Left colon (tissue), 2 donors: ENCODE measurements around the gene SPAG5. TPM values are rescaled to one million over a fixed set of nuclear protein-coding genes. Genes with fewer than 3 reads are reported as not detected.
"Not testable (repeated sequence)": the region's sequence is repeated elsewhere in the genome, so short reads cannot be mapped to it uniquely, and the experiment has no call there.

Experiments used
- ATAC-seq: fragments of 200-7000 bp; cut with Tn5 transposase; one replicate; pipeline ENCODE4 v1.9.1; 2020; ENCODE audit warnings: mild to moderate bottlenecking, moderate library complexity
- DNase-seq, 2 donors: peaks; one replicate each; pipeline ENCODE4 v3.0.0-alpha.2; 2020
- intact Hi-C, 2 donors: fragments of 100-400 bp; cut with DNase I in 1 of 2; cut with micrococcal nuclease in 1 of 2; formaldehyde crosslinking; loops; one replicate each; pipeline versions ENCODE4 v1.11.2 to v1.14.0; 2022; cut with DNase I, micrococcal nuclease
- total RNA-seq, 2 donors: library from RNA; stranded (reverse); fragmentation: NEBNext Ultra II Directional; extraction: Animal tissue kit (Norgen Biotek cat#: 25700); gene quantifications; one replicate each; pipeline ENCODE4 v1.2.1, GENCODE V29; 2021
- donor health status: DM: no; HTN: no; CAD: no.
- donor health status: DM: yes; HTN: yes; CAD: no.

Gene SPAG5
- total RNA-seq, 2 donors from 2014 or later = 9.7 to 24.4 TPM

DNA sequence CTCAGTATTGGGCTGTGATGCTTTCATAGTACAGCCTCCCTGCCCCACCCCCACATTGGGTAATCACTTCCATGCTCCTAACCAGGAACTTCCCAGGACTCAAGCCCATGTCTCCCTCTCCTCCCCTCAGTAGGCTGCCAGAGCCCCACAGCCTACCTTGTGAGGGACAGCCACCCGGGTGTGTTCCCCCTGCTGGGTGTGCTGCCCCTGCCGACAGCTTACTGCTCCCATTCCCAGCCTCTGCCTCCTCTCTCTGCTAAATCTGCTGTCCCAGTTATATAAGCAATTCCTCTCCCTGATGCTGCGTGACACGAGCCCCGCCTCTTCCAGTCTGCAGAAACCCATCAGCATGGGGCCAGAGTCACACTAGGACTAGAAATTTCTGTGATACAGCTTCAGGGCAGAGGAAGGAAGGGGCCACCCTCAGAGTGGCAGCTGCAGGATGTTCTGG is 15.1 kb upstream of the SPAG5 start, which contains the start of gene RSKR:
Gene RSKR (minus strand): TSS at position 255 of the 451 bp plus-strand sequence. CDS start 24 bp downstream, at position 231.
- ATAC-seq = no peak
- DNase-seq = no peak
- intact Hi-C loops = loop anchor here (5.0 kb wide), 2 partner anchors 117 to 122 kb away; no protein-coding TSS in a partner anchor

- peak in 1 of 2 donors; percentile 38 for DNase-seq
- peak; percentile 61 for ATAC-seq
- intact Hi-C loops = loop anchor here (5.0 kb wide), 2 partner anchors 116 to 121 kb away; no protein-coding TSS in a partner anchor
These were observed 14.4 kb upstream of the SPAG5 start for GRCh38 chr17:28612936-28613872.

DNA sequence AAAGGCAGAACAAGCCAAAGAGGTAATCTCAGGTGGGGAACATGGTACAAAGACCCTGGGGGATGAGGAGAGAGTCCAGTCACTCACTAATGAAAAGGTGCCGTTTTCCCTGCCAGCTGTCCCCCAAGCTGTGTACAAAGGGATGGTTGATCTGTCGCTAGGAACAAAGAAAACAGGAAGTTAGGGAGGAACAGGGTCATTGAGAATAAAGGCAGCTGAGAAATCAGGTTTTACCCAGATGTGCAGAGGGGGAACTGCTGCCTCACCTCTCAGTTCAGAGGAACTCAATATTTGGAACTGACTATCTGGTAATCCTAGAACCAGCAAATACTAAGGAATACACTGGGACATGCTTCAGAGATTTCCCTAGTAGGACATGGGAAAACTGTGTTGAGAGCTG is 13.7 kb upstream of the SPAG5 start:
- intact Hi-C loops = loop anchor here (5.0 kb wide), 2 partner anchors 115 to 120 kb away; no protein-coding TSS in a partner anchor
- no peak for ATAC-seq
- no peak for DNase-seq

GRCh38 chr17:28610376-28610775 is 11.6 kb upstream of the SPAG5 start:
- peak in 1 of 2 donors; percentile 20 for DNase-seq
- peak; percentile 77 for ATAC-seq
- intact Hi-C loops = loop anchor here (5.0 kb wide), 2 partner anchors 113 to 118 kb away; no protein-coding TSS in a partner anchor

DNA sequence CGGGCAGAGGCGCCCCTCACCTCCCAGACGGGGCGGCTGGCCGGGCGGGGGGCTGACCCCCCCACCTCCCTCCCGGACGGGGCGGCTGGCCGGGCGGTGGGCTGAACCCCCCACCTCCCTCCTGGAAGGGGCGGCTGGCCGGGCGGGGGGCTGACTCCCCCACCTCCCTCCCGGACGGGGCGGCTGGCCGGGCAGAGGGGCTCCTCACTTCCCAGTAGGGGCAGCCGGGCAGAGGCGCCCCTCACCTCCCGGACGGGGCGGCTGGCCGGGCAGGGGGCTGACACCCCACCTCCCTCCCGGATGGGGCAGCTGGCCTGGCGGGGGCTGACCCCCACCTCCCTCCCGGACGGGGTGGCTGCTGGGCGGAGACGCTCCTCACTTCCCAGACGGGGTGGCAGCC is 5.2 kb upstream of the SPAG5 start:
- DNase-seq, intact Hi-C loops, ATAC-seq: not testable (repeated sequence)

- DNase-seq (peak; percentile 70 to 78), ATAC-seq (peak; percentile 71)
- intact Hi-C loops = no loop called here
These were observed 723 bp upstream of the SPAG5 start for GRCh38 chr17:28599311-28600184.

DNA sequence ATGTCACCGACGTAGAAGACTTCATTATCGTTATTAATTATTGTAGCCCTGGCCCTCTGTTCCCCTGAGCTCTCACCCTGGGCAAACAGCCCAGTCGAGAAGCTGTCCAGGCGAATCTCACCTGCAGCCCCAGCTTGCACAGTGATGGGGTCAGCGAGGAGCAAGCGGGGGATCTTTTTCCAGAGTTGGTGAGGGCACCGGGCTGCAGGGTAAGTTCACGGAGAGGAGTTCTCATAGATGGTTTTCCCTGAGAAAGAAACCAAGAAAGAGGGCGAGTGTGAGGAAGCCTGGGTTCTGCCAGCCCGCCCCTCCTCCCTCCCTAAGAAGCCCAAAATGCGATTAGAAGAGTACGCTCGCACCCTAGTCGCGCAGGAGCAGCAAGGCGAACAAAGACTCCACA is 436 bp downstream of the SPAG5 start:
- intact Hi-C loops = no loop called here
- DNase-seq (no peak), ATAC-seq (no peak)

DNA sequence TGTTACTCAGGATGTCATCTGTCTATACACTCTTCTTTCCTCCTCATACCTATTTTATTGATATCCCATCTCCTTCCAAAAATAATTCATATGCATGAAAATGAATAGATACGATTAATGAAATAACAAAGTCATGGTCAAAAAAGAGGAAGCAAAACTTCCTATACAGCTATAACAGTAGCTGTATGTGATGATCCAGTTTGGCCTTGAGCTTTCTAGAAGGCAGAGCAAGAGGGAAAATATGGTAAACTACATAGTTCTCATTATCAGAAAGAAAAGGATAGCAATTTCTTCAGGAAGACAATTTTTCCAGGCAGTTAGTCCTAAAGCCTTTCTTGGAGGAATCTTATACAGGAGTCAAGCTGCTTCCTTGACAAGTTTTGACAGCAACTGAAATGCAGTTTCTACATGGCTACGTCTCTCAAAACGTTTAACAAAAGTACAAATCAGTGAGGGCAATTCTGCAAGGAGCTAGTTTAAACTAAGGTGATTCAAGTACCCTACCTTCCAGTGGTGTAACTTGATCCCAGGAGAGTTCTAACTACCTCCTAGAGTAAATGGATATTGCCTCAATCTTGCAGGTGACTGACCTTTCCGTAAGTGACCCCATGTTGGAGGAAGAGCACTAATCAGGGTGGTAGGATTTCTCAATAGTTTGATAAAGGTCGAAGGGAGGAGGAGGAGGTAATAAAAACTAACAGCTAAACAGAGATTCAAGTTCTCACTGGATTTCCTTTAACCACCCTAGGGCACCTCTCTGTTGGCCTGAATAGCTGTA is 1.0 kb downstream of the SPAG5 start:
- intact Hi-C loops = no loop called here
- ATAC-seq (peak; percentile 9), DNase-seq (no peak)

- DNase-seq (no peak), ATAC-seq (no peak)
- intact Hi-C loops = no loop called here
These were observed 6.6 kb downstream of the SPAG5 start for GRCh38 chr17:28592260-28592659.

DNA sequence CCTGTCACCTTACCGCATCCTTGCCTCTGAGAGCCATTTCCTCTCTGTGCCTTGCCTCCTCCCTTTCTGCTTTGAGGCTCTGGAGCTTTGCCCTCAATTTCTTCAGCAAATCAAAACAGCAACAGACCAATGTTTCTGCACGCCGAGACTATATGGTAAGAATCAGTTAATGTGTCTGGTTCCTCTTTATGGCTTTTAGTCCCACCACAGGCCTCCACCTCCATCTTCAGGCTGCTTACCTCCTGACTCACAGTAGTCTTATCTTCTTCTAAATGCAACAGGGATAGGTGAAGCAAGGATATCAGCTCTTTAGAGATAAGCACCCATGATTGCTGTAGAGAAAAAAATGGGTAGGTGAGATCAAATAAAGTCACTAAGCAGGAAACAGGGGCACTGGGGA is 13.0 kb downstream of the SPAG5 start:
- ATAC-seq (no peak), DNase-seq (no peak)

GRCh38 chr17:28584434-28584833 is 14.4 kb downstream of the SPAG5 start:
- no peak for ATAC-seq
- DNase-seq = no peak
- intact Hi-C loops = no loop called here

More for the DNA sequence above, 13.0 kb downstream of the SPAG5 start:
- intact Hi-C loops = no loop called here

- intact Hi-C loops = no loop called here
These were observed 16.3 kb downstream of the SPAG5 start for GRCh38 chr17:28582513-28582912.

GRCh38 chr17:28580959-28581358 is 17.9 kb downstream of the SPAG5 start:
- intact Hi-C loops = no loop called here
- no peak for ATAC-seq
- DNase-seq = no peak

More at GRCh38 chr17:28582513-28582912, 16.3 kb downstream of the SPAG5 start:
- DNase-seq = no peak
- ATAC-seq = no peak

DNA sequence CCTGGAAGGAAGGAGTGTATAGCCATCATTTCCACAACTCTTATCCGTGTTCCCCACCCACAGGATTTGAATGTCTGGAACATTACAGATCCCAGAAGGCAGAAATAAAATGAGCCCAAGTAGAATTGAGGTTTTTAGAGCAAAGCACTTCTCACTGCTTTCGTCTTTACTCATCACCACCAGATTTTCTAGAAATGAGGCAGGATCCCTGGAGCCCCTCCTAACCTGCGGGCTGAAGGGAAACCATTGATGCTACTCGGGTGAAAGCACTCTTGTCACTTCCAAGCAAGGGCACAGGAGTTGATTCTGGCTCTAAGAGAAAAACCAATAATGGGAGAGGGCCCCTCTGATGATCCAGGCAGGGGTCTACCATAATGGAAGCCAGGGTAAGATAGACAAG is 19.3 kb downstream of the SPAG5 start:
- no peak for DNase-seq
- intact Hi-C loops = no loop called here
- no peak for ATAC-seq

GRCh38 chr17:28578246-28579195 is 20.3 kb downstream of the SPAG5 start:
- DNase-seq = no peak
- intact Hi-C loops = no loop called here
- ATAC-seq = no peak

DNA sequence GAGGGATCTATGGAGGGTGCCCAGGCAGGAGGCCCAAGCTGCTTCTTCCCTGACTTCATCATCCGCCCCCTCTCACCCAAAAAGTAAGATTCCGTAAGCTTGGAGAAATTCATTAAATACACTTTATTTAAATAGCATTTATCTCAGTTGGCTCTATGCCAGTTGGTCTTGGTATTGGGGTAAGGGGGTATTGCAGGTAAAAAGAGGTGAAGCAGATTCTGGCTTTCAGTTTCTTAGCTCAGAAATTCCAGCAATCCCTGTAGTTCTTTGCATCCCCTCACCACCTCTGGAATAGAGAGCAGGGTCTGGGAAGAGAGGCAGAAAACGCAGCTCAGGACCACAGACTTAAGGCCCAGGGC is 21.4 kb downstream of the SPAG5 start:
- intact Hi-C loops = no loop called here
- DNase-seq (no peak), ATAC-seq (no peak)

DNA sequence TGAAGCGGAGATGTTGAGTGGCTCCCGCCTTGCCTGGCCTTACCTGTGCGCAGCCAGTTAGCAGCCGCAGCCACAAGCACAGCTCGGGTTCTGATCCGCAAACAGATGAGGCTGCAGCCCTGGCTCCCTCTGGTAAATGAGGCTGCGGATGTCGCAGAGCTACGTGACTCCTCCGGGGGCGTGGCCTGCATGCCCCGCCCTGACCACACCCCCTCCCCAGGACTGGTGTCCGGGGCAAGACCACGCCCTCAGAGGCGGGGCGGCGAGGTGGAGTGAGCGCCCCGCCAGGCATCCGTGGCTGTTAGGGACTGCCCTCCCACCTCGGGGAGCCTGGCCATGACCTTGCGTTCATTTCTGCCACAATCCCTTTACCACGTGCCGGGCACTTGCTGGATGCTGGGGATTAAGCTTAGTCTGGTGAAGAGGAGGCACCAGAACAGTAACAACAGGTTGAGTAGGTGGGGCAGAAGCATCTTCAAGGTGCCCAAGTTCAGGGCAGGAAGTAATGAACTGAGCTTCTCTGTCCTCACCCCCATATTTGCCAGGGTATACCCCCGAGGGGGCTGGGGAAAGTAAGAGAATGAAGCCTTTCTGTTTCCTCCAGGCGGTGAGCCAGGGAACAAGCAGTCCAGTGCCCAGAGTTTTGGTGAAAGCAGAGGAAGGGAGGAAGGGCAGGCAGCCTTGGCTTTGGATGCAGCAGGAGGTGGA is 21.9 kb downstream of the SPAG5 start, which contains the start of gene ALDOC:
Gene ALDOC (minus strand): TSS at position 138 of the 708 bp plus-strand sequence. CDS start 1,363 bp downstream, outside the sequence.
- ATAC-seq = peak; percentile 92

More for the DNA sequence above, 21.9 kb downstream of the SPAG5 start, which contains the start of gene ALDOC:
- intact Hi-C loops = no loop called here
- peak; percentile 98 to 100 for DNase-seq
